NCI-H187 treated with DMSO at 0.1 percent for 48 hours (cell line): Measurements from ENCODE around the gene THOC1.

Experiments
- DNase-seq: peaks from one replicate; lab custom pipeline; 2025; lab: John Stamatoyannopoulos, UW

THOC1 gene

DNA sequence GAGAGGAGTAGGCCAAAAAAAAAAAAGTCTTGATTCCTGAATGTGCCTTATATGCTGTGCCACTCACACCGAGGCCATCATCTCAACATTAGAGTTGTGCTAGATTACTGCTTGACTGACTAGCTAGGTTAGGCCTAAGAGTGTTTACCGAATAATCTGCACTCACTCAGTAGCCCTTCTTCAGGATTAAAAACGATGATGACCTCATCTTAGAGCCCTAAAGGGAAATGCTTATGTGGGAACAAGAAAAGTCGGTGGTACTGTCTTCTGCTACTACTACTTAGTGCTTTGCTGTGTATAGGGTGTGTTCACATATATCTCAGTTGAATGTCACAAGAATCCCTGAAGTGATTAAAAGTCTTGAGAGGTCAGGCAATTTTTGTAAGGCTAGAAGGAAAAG, 54.3 kb downstream of the THOC1 start:
- DNase-seq = no peak

DNA sequence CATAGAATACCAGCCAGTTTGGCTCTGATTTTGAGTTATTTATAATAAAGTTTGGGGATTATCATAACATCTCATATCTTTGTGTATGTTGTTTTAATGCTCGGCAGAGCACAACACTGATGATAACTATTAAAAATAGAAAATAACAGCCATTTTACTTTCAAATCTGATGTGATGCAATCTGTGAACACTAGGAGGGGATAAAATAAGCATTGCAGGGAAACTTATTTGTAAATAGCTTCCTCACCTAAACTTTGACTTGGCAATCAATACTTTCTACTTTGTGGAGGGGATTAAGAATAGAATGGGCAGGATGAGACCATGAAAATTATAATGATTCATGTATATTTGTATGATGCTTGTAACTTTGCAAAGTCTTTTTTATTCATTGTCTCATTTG, 55.1 kb downstream of the THOC1 start:
- no peak for DNase-seq

DNA sequence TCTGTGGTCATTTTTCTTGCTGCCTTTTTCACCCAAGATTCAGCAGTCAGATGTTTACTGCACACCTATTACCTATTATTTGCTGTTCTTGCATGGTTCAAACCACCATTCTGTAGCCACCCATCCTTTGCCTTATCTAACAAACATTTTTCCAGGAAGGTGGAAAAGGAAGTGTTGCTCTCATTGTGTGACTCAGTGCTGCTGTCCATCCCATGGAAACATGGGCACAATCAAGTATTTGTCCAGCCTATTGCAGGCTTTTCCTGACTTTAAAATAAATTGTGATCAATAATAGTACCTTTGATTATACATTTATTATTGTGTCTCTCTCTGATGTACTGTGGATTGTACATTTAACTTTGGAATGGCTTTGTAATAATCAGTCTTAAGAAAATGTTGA, 56.3 kb downstream of the THOC1 start:
- DNase-seq = no peak

DNA sequence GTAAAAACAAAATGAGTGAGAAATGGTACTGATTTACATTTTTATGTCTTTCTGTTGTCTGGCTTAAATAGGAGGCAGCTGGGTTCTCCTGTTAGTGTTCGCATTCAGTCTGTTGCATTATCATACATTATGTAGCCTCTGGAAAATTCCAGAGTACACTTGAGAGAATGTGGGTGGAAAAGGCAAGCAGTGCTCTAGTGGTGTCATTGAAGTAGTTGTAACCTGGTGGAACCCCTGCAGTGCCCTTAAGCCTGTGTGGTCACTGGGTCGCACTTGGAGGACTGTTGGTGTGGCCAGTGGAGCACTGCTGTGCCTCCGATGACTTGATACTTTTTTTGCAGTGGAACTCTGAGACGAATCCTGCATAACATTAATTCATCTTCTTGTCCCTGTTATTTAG, 57.1 kb downstream of the THOC1 start:
- no peak for DNase-seq

DNA sequence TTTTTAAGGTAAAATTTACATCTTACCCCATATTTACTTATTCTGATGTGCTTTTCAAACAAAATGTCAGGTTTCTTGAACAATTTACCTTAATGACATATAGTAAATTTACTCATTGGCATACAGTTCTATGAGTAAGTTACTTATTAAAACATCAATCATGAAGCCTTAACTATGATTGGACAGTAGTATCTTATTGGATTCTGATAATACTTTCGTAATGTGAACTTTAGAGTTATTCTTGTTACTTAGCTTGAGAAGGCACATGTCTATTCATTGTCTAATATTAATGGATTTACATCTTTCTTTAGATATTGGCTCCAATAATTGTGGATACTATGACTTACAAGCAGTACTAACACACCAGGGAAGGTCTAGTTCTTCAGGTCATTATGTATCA, 57.8 kb downstream of the THOC1 start:
- no peak for DNase-seq

DNA sequence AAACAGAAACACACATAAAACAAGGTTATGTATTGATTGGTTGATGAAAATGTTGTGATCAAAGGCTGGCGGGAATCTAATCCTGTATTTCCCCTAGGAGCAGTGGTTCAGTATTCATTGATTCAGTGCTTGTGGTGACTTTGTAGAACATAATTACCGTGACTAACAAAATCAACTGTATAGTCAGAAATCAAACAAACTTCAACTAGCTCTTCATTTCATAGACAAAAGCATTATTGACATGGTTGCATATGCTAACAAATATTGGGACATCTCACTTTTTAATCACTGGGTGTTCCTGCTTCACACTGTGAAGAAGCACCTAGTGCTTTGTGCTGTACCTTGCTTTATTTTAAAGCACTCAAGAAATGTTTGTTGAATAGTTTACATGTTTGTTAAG, 68.1 kb downstream of the THOC1 start:
- no peak for DNase-seq

DNA sequence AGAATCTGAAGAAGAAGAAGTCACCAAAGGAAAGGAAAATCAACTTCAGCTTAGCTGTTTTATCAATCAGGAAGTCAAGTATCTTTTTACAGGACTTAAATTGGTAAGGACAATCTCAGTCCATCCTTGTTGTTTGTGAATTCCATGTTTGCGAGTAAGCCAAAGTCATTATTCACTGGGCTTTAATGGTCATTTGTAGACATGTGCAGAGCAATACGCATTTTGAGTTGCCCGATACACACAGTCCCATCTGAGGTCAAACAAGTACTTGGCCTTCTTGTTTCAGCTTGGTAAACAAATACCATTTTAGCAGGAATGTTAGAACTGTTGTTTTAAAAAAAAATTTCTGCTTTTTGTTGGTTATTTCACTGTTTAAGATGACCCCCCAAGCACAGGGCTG, 68.6 kb downstream of the THOC1 start:
- DNase-seq = no peak

DNA sequence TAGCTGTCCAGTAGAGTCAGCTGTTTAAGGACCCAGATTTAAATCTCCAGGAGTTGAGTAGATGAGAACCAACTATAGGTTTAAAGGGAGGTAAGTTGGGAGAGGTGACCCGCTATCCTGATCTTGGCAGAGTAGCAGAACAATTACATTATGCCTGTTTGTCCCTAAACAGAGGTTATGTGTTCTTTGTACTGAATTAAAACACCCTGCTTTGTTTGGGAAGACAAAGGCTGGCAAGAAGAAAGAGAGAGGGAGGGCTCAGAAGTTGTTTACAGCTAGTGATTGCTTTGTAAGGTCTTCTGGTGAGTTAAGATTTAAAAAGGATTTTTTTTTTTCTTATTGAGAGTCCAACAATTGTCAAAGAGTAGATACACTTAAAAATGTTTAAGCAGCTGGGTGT, 72.2 kb downstream of the THOC1 start:
- no peak for DNase-seq

DNA sequence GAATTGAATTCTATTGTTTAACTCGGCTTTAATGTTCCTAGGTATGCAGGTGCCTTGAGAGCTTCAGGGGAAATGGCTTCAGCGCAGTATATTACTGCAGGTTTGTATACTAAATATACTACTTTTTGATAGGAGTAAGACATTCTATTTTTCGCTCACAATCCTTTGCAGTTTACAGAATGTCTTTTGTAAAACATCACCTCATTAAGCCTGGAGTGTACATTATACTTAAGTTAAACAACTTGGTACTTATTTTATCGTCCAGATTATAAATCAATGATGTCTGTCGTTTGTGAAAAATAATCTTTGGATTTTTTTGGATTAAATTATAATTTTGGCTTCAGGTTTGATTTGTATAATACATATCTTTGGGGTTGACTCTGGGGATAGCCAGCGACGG, 75.0 kb downstream of the THOC1 start:
- no peak for DNase-seq

DNA sequence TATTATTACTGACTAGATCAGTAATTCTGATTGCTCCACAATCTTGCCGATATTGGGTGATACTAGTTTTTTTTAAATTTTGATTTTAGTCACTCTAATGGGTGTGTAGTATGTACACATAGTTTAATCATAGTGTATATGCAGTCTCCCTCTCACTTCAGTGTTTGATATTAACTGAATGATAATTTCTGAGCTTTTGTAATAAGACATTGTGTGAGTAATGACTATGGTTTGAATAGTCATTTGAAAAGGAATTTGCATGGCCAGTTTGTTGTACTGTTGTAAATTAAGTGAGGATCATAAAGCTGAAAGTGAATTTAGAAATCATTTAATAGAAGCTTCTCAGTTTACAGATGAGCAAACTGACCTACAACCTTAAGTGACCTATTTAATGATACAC, 76.1 kb downstream of the THOC1 start:
- no peak for DNase-seq

DNA sequence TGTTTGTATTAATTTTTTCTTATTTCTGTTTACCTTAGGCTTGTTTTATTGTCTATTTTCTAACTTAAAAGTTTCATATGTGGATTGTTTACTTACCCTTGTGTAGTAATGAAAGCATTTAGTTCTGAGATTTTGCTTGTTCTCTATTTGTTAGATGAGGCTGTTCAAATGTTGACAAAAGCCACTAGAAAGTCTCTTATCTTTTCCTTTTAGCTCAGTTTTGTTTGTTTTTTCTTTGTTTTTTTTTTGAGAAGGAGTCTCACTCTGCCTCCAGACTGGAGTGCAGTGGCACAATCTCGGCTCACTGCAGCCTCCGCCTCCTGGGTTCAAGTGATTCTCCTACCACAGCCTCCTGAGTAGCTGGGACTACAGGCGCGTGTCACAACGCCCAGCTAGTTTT, 78.6 kb downstream of the THOC1 start:
- DNase-seq = no peak

DNA sequence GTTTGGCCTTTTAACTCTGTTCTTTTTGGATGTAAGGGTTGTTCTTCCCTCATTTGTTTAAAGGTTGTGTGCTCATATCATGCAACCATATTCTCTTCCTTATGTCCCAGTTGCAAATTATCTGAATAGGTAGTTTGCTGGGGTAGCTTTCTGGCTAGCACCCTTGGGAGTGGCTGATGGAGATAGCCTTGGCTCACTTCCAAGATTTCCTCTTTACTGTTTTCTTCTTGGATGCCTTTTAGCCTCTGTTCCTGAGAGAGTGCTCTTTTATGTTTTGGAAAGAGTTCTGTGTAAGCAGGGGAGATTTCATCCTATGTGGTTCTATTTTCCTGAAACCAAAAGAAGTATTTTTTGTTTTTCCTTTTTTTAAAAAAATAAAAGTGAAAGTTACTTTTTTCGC, 84.1 kb downstream of the THOC1 start:
- no peak for DNase-seq

DNA sequence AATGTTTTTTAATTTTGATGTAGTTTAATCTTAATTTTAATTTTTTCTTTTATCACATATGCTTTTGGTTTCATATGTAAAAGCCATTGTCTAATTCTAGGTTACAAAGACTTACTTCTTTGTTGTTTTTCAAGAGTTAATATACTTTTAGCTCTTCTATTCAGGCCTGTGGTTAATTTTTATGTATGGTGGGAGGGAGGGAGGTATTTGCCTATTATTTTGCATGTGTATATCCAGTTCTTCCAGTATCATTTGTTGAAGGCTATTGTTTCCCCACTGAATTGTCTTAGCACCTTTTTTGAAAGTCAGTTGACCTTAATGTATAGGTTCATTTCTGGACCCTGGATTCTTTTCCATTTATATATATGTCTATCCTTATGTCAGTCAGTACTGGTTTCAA, 86.1 kb downstream of the THOC1 start:
- DNase-seq = no peak

DNA sequence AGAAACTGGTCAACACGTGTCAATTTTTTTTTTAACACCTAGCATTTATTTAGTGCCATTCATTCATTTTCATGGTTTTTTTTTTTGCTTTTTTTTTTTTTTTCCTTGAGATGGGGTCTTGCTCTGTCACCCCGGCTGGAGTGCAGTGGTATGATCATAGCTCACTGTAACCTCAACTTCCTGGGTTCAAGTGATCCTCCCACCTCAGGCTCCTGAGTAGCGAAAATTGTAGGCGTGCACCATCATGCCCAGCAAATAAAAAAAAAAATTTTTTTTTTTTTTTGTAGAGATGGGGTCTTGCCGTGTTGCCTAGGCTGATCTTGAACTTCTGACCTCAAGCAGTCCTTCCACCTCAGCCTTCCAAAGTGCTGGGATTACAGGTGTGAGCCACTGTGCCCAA, 88.3 kb downstream of the THOC1 start:
- no peak for DNase-seq

DNA sequence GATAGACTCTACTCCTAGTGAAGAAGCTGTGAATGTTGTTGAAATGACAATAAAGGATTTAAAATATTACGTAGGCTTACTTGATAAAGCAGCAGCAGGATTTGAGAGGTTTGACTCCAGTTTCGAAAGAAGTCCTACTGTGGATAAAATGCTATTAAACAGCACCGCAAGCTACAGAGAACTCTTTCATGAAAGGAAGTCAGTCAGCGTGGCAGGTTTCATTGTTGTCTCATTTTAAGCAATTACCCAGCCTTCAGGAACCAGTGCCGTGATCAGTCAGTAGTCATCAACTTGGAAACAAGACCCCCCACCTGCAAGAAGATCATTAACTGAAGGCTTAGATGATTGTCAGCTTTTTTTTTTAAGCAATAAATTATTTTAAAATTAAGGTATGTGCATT, 95.5 kb downstream of the THOC1 start:
- no peak for DNase-seq
